Measurements from ENCODE around the gene DDX5.

The DDX5 gene

GRCh38 chr17:64449545-64449944, 56.5 kb downstream of the DDX5 start:
- Histone ChIP-seq H3K4me3 (ENCODE audit: low read depth, low read length, poor library complexity, severe bottlenecking) (peak overlapping the region; percentile 68), H3K27me3 (ENCODE audit: insufficient read depth, low read length) (no peaks in the 10 kb centered on the region), H3K9ac (ENCODE audit: low read length) (peak overlapping the region; percentile 81), H3F3A (ENCODE audit: insufficient read depth, low read length) (0 out of 2 replicates have a peak, but pooled peaks cover 4% of the 10 kb centered on the region), H3K9me2 (ENCODE audit: low read depth, low read length) (no peaks in the 10 kb centered on the region), H3K4me1 (ENCODE audit: insufficient read depth, low read length, severe bottlenecking) (peaks cover 53% of the 10 kb centered on the region), H3K27ac (ENCODE audit: low read depth, low read length, poor library complexity, severe bottlenecking) (peak overlapping the region; percentile 84), H3K79me2 (ENCODE audit: insufficient read depth, low read length) (no peaks in the 10 kb centered on the region), H3K36me3 (ENCODE audit: insufficient read depth, low read length) (peaks cover 35% of the 10 kb centered on the region), H3K9me3 (ENCODE audit: low read length) (no peaks in the 10 kb centered on the region), H3K4me2 (ENCODE audit: low read length) (peak overlapping the region; percentile 94), H4K20me1 (ENCODE audit: insufficient read depth, low read length) (no peaks in the 10 kb centered on the region), H2AFZ (ENCODE audit: low read length) (no peak overlapping the region)
- TF ChIP-seq EZH2 (IDR thresholded peaks at IDR 0.05; ENCODE audit: borderline replicate concordance, low read length) = no peak
- TF ChIP-seq CTCF (IDR thresholded peaks at IDR 0.05; ENCODE audit: low read length) = no peak

GRCh38 chr17:64448665-64449512, 57.2 kb downstream of the DDX5 start, which contains the start of gene MILR1:
TSS of gene MILR1 (plus strand) at chr17:64449115. CDS start at chr17:64449169, 54 bp downstream.
- TF ChIP-seq EZH2 (IDR thresholded peaks at IDR 0.05; ENCODE audit: borderline replicate concordance, low read length) = no peak
- no peak for TF ChIP-seq CTCF (IDR thresholded peaks at IDR 0.05; ENCODE audit: low read length)
- Histone ChIP-seq H3K9me2 (ENCODE audit: low read depth, low read length) (no peaks in the 10 kb centered on the region), H3K79me2 (ENCODE audit: insufficient read depth, low read length) (no peaks in the 10 kb centered on the region), H4K20me1 (ENCODE audit: insufficient read depth, low read length) (no peaks in the 10 kb centered on the region), H3K4me1 (ENCODE audit: insufficient read depth, low read length, severe bottlenecking) (peaks cover 47% of the 10 kb centered on the region), H3K36me3 (ENCODE audit: insufficient read depth, low read length) (peaks cover 30% of the 10 kb centered on the region), H3K9ac (ENCODE audit: low read length) (peak within 1 kb of the TSS; percentile 81), H3F3A (ENCODE audit: insufficient read depth, low read length) (0 out of 2 replicates have a peak, but pooled peaks cover 4% of the 10 kb centered on the region), H3K4me3 (ENCODE audit: low read depth, low read length, poor library complexity, severe bottlenecking) (peak within 1 kb of the TSS; percentile 68), H3K9me3 (ENCODE audit: low read length) (no peaks in the 10 kb centered on the region), H3K27me3 (ENCODE audit: insufficient read depth, low read length) (no peaks in the 10 kb centered on the region), H3K27ac (ENCODE audit: low read depth, low read length, poor library complexity, severe bottlenecking) (peak within 1 kb of the TSS; percentile 84), H3K4me2 (ENCODE audit: low read length) (peak within 1 kb of the TSS; percentile 94), H2AFZ (ENCODE audit: low read length) (no peak within 1 kb of the TSS)
